GM11168 (cell line): Measurements from ENCODE around the gene OR4D6.
"Not testable (repeated sequence)": the region's sequence is repeated elsewhere in the genome, so short reads cannot be mapped to it uniquely, and the experiment has no call there.

ENCODE experiments used
- in situ Hi-C: fragments of 300-500 bp; cut with MboI; formaldehyde crosslinking; loops from one replicate; pipeline ENCODE4 v1.12.0; 2022; ENCODE audit warnings: low sequenced_read_pairs; ENCODE audit not compliant: unreplicated experiment

Gene OR4D6

DNA sequence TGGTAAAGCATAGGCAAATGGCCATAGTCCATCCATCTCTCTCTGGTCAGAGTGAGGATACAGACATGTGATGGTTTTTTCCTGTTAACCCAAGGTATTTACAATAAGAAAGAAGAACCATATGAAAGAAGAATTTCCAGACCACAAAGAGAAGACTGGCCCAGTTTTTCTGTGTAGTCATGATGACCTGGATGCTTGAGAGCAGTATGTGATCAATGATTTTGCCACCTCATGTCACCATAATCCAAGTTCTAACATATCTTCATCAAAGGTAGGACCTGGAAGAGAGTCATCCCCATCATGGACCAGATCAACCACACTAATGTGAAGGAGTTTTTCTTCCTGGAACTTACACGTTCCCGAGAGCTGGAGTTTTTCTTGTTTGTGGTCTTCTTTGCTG, at the start of gene OR4D6:
TSS of gene OR4D6 (plus strand) at position 301 of the 400 bp plus-strand sequence. CDS start at position 301, 0 bp downstream.
- in situ Hi-C loops, result no loop called here

DNA sequence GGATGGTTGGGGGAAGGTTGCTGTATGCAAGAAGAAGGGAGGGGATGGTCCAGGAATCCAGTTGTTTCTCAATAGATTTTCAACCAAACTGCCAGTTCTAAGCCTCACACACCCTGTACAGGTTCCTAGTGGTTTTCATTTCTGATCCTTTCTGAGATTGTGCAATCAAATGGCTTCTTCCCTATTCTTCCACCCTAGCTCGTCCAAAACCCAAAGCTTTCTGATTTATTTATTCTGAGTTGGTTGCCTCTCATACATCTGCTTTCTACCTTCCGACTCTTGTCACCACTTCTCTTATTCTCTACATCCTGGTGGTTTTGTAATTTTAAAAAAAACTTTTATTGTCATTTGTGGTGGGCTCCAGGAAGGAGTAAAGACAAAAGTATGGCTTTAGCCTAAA, 43.1 kb upstream of the OR4D6 start:
- in situ Hi-C loops, result no loop called here

DNA sequence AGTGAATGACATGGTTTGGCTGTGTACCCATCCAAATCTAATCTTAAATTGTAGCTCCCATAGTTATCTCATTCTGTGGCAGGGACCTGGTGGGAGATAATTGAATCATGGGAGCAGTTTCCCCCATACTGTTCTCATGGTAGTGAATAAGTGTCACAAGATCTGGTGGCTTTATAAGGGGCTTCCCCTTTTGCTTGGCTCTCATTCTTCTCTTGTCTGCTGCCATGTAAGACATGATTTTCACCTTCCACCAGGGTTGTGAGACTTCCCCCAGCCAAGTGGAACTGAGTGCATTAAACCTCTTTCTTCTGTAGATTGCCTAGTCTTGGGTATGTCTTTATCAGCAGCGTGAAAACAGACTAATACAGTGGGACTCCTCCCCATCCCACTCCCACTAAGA, 41.6 kb upstream of the OR4D6 start:
- in situ Hi-C loops, result no loop called here

DNA sequence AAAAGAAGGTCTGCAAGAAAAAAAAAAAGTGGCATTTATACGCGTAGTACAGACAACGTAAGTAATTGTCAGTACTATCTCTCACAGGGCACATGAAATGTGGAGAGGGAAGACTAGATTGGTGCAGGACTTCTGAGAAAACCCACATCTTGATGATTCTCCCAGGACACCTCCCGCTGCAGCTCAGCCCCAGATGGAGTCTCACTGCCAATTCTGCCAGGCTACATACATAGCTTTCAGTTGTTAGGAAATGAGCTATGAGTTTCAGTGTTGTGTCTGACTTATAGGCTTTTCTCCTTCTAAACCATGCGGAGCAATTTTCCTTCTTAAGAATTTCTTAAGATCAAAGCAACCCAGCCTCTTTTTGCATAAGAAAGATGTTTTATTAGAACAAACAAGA, 40.1 kb upstream of the OR4D6 start:
- in situ Hi-C loops, result no loop called here

DNA sequence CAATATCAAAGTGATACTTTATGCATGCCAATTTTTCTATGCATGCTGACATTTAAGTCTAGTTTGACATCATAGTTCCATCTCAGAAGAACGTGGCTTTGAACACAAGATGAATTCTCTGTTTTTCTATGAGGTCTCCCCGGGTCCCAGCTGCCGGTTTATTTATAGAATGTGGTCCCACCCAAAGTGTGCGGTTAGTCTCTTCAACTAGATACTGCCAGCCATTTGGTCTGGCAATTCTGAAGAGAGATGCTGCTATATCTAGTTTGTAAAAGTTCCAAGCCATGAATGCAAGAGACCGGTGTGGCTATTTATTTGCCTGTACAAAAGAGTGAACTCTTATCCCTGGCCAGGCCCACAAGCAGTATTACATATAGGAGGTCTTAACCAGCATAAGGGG, 39.7 kb upstream of the OR4D6 start:
- in situ Hi-C loops, result no loop called here

DNA sequence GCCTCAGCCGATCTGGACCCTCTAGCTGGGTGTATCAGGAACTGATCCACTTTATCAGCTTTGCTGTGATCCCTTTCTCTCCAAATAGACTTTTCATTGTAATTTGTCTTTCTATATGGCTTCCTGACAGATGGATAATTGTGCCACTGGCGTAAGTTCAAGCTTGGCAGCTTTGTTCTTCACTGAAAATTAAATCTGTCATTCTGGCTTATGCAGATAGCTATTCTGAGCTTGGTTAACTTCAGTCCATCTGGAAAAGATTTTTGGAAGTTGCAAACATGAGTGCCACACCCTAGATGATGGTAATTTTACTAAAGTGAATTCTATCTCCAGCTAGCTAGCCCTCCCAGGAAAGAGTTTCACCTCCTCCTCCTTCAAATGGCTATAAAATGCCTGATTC, 38.6 kb upstream of the OR4D6 start:
- in situ Hi-C loops, result no loop called here

DNA sequence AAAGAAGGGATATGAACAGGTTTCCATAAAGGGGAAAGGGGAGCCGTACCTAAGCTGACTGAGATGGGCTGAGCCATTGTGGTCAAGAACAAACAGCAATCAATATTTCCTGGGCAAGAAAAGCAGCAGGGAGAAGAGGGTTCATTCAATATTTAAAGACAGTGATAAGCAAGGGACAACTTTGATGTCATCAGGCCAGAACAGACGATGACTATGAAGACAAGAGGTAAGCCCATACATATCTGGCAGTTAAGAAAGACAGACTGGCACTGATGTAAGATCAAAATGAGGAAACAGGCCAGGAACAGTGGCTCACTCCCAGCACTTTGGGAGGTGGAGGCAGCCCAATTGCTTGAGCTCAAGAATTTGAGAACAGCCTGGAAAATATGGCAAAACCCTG, 32.9 kb upstream of the OR4D6 start:
- in situ Hi-C loops, result loop anchor here (10.0 kb wide), 1 partner anchor 249 kb away; the partner anchor contains the start of gene DTX4

DNA sequence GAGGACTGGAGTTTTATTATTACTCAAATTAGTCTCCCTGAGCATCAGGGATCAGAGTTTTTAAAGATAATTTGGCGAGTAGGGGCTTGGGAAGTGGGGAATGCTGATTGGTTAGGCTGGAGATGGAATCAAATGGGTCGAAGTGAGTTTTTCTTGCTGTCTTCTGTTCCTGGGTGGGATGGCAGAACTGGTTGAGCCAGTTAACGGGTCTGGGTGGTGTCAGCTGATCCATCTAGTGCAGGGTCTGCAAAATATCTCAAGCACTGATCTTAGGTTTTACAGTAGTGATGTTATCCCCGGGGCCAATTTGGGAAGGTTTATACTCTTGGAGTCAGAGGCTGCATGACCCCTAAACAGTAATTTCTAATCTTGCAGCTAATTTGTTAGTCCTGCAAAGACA, 31.6 kb upstream of the OR4D6 start:
- in situ Hi-C loops, result loop anchor here (10.0 kb wide), 1 partner anchor 250 kb away; the partner anchor contains the start of gene DTX4

DNA sequence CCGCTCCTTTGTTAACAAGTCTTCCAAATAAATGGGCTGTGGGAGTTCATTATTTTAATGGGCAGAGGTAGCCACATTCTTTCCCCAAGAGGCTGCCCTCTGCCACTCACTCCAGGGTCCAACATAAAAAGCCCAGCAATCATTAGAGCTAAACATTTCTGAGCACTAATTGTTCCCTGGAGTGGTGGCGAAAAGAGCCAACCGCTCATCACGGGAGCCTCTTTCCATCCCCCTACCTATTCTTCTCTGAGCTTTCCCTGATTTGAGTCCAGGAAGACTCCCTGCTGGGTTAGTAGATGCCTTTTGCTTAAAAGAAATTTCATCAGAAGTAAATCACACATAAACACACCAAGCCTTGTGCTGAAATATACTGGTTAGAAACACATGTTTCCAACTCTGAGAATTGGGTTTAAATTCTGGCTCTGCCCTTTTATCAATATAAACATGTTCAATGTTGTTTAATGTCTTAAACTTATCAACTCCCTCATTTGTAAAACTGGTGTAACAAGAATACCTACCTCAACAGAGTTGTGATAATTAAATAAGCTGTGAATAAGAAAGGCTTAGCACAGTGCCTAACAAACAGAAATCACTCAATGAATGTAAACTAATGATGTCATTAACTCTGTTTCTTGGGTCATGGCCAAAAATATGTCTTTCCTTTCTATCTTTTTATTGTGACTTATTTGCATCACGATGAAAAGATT, 30.2 kb upstream of the OR4D6 start, which contains the start of gene OR5A2:
TSS of gene OR5A2 (minus strand) at position 53 of the 707 bp plus-strand sequence. CDS start 3,460 bp downstream, outside the sequence.
- in situ Hi-C loops, result loop anchor here (10.0 kb wide), 1 partner anchor 252 kb away; the partner anchor contains the start of gene DTX4

DNA sequence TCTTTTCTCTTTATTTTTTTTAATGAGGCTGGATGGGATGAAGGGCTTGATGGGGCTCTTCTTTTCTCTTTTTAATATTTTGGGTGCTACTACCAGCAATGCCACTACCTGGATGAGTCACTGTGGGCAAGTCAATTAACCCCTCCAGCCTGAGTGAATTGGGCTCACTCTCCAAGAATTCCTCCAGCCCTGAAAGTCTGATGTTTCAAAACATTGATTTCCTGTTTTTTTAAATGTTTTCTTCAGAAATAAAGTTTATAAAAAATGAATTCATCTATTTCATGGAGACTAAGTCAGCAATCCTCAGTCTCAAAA, 29.7 kb upstream of the OR4D6 start:
- in situ Hi-C loops, result loop anchor here (10.0 kb wide), 1 partner anchor 252 kb away; the partner anchor contains the start of gene DTX4

DNA sequence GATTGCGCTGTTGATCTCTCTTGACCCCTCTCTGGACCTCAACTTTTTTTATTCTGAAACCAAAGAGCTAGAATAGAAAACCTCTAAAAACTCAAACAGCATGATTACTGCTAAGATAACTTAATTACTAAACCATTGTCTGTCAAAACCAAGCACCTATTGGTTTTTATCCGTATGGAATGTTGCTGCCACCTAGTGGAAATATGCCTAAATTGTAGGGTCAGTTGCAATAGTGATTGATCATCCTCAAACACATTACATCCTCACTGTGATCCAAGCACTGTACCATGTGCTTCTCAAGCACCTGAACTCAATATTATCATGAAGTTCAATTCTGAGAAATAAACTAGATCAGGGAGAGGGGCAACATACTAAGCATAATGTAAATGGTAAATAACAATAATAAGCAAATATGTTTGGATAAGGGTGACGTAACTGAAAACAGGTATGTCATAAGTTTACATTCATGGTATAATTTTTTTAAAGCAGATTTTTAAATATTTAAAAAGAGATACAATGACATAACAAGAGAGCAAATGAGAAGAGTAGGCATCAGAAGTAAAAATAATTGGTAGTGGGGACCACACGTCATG, 26.7 kb upstream of the OR4D6 start:
- in situ Hi-C loops, result loop anchor here (10.0 kb wide), 1 partner anchor 255 kb away; the partner anchor contains the start of gene DTX4

DNA sequence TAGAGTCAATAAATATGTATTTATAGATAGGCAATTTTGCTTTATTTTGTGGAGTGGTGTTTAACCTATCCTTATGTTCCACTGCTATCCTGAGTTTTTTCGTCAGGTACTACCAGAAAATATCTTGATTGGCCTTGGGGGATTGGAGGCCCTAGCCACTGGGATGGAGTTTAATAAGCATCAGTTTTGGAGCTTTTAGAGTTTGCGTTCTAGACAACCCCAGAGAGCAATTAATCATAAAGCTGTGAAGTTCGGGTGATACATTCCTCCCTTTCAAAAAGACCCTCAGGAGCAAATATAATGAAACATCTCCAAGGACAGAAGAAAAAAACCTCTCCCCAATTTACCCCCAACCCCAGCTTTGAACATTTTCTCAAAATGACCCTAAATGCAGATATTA, 20.6 kb upstream of the OR4D6 start, which contains the start of gene OR5A1:
TSS of gene OR5A1 (plus strand) at position 301 of the 400 bp plus-strand sequence. CDS start 6,700 bp downstream, outside the sequence.
- in situ Hi-C loops, result no loop called here

DNA sequence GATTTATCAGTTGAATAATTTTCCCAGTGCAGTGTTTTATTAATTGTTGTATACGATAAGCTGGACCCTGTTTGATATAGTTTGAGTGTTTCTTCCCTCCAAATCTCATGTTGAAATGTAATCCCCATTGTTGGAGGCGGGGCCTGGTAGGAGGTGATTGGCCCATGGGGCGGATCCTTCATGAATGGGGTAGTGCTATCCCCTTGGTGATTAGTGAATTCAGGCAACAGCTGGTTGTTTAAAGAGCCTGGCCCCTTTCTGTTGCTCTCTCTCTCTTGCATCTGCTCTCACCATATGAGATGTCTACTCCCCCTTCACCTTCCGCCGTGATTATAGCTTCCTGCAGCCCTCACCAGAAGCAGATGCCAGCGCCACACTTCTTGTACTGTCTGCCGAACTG, 19.0 kb upstream of the OR4D6 start:
- in situ Hi-C loops, result no loop called here

DNA sequence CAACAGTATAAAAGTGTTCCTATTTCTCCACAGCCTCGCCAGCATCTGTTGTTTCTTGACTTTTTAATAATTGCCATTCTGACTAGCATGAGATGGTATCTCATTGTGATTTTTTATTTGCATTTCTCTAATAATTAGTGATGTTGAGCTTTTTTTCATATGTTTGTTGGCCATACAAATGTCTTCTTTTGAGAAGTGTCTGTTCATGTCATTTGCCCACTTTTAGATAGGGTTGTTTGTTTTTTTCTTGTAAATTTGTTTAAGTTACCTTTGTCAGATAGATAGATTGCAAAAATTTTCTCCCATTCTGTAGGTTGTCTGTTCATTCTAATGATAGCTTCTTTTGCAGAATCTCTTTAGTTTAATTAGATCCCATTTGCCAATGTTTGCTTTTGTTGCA, 11.1 kb upstream of the OR4D6 start:
- in situ Hi-C loops, result not testable (repeated sequence)

DNA sequence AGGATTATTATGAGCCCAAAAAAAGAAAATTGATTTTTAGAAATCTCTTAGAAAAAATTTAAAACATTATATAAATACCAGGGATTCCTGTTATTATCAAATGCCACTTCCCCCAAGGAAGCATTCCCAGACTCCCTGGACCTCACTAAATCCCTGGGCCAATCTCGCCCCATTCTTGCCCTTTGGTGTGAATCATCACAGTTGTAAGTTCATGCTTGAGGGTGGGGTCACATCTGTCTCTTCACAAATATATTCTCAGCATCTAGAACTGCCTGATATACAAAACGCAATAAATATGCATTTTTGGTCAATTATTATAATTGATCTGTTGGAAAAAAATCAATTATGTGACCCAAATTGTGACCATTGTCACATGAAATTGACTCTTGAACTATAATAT, 8.3 kb upstream of the OR4D6 start:
- in situ Hi-C loops, result no loop called here

DNA sequence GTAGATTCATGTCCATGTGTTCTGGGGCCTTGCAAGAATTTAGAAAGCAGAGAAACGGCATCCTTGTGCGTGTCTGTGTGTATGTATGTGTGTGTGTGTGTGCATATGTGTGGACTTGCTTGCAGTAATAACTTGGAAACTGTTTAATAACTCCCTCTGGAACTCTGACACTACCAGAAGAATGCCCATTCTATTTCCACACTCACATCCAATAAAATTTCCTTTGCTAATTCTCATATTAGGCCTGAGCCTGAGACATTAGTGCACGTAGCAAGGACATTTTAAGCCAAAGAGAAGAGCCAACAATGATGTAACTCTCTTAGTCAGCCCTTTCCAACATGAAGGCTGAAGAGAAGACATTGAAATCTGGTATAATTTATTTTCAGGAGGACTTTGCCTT, 3.2 kb downstream of the OR4D6 start:
- in situ Hi-C loops, result no loop called here

DNA sequence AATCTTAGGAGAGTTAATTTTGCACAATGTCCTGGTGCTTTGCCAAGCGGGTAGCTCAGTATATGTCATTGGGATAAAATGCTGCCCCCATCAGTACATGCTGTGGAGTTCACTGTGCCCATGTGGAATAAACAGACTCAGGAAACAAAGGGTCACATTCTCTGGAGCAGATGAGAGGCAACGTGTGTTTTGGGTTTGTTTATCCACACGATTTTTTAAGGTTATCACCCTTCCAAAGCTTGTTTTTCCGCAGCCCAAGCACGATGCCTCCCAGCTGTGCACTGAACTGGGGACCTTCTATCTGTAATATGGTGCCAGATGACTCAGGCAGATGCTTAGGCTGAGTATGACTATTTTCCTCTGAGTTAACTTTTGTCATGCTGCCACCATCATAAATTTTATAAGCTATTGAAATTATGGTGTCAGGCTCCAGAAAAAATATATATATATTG, 6.5 kb downstream of the OR4D6 start:
- in situ Hi-C loops, result no loop called here

DNA sequence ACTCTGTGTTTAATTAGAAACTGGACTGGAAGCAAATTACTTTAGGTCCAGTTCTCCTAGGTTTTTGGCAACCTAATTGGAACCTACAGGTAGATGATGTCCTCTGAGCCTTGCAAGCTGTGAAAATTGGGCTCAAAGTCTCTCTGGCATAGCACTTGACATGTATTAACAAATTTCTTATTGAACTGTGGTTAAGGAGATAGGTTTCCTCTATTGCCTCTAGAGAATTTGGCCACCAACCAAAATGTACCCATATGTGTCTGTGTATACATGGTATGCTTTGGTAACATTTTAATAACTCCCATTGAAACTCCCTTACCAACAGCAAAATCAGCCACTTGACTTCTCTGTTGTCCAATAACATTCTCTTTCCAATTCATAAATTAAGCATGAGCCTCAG, 16.3 kb downstream of the OR4D6 start, which contains the start of gene OR4D10:
TSS of gene OR4D10 (plus strand) at position 301 of the 400 bp plus-strand sequence. CDS start 4,115 bp downstream, outside the sequence.
- in situ Hi-C loops, result no loop called here

DNA sequence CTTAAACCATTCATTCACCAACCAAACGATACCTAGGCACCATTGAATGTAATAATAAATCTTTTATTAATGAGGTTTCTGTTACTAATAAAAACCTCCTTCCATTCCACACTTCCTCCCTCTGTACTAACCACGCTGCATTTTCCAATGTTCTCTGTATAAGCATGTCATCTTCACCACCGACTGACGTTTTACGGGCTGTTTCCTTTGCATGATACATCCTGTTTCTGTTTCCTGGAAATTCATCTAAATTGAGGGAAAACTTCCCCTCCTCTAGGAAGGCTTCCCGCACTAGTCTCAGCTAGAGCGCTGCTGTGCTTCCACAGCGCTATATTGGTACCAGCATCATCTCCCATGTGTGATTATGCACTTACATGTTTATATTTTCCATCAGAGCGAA, 18.4 kb downstream of the OR4D6 start:
- in situ Hi-C loops, result no loop called here

DNA sequence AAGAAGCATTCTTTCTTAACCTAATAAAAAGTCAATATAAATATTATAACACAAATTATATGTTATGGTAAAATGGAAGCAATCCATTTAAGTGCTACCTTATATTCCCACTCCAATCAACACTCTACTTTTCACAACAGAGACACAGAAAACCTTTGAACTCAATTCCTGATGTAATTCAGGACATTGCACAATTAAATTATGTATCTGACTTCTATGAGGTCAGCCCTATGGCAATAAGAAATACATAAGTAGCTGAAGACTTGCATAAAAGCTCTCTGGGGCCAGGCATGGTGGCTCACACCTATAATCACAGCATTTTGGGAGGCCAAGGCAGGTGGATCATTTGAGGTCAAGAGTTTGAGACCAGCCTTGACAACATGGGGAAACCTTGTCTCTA, 23.1 kb downstream of the OR4D6 start:
- in situ Hi-C loops, result no loop called here

DNA sequence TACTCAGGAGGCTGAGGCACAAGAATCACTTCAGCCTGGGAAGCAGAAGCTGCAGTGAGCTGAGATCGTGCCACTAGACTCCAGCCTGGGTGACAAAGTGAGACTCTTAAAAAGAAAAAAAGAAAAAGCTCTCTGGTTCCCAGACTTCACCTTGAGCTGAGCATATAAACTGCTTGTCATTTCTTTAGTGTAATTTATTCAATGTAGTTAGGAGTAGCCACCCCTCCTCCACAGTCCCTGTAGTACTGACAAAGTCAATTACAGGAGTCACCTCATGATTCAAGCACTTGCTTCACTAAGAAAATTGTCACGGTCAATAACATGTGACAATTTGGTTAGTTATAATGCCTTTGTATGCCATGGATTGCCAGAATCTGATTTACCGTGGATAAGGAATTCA, 23.6 kb downstream of the OR4D6 start:
- in situ Hi-C loops, result no loop called here
